OCI-LY3 (cell line): ENCODE measurements around the gene TTC32.
"Not testable (repeated sequence)": the region's sequence is repeated elsewhere in the genome, so short reads cannot be mapped to it uniquely, and the experiment has no call there.

Experiments
- H2AFZ ChIP-seq: fragments of 200-600, 300-600 bp; shearing (Covaris generic); 2 replicates; pipeline ENCODE4 v1.6.0; 2014; ENCODE audit warnings: antibody characterized with exemption, low read depth, low read length
- H3K27ac ChIP-seq: fragments of 200-600, 300-600 bp; sonication (generic); 2 replicates; pipeline ENCODE4 v1.5.1; 2014; ENCODE audit warnings: mild to moderate bottlenecking, low read length, moderate library complexity, mixed read lengths
- H3K27me3 ChIP-seq: fragments of 200-600, 300-600 bp; sonication (generic); 2 replicates; pipeline ENCODE4 v1.6.1; 2014; ENCODE audit warnings: low read depth, low read length, mixed read lengths
- H3K36me3 ChIP-seq: fragments of 200-600, 300-600 bp; sonication (generic); replicated peaks from 2 replicates; pipeline ENCODE3; 2014; ENCODE audit warnings: low read depth, low read length, mixed read lengths
- H3K4me1 ChIP-seq: fragments of 300-600, 200-600 bp; sonication (generic); 2 replicates; pipeline ENCODE4 v1.6.1; 2014; ENCODE audit warnings: low read length, mixed read lengths
- H3K4me2 ChIP-seq: fragments of 200-600, 300-600 bp; sonication (generic); 2 replicates; pipeline ENCODE4 v1.6.1; 2014; ENCODE audit warnings: low read length, mixed read lengths
- H3K4me3 ChIP-seq: fragments of 300-600, 200-600 bp; sonication (generic); 2 replicates; pipeline ENCODE4 v1.5.1; 2014; ENCODE audit warnings: antibody characterized with exemption, mild to moderate bottlenecking, low read length, moderate library complexity
- H3K79me2 ChIP-seq: fragments of 300-600, 200-600 bp; shearing (Covaris generic); 2 replicates; pipeline ENCODE4 v1.6.1; 2014; ENCODE audit warnings: mild to moderate bottlenecking, low read length, mixed read lengths
- H3K9ac ChIP-seq: fragments of 300-600, 200-600 bp; shearing (Covaris generic); 2 replicates; pipeline ENCODE4 v1.6.0; 2014; ENCODE audit warnings: mild to moderate bottlenecking, low read length, moderate library complexity
- H3K9me3 ChIP-seq: fragments of 200-600, 300-600 bp; shearing (Covaris generic); 2 replicates; pipeline ENCODE4 v1.6.1; 2014; ENCODE audit warnings: low read length, mixed read lengths; ENCODE audit not compliant: insufficient read depth
- H4K20me1 ChIP-seq: fragments of 200-600, 300-600 bp; sonication (generic); 2 replicates; pipeline ENCODE4 v1.6.1; 2016; ENCODE audit warnings: low read length, mixed read lengths; ENCODE audit not compliant: insufficient read depth
- EZH2phosphoT487 ChIP-seq: fragments of 200-600 bp; shearing (Covaris generic); IDR thresholded peaks from 2 replicates; pipeline ENCODE4 v1.6.1; 2018; ENCODE audit warnings: antibody characterized with exemption, mixed run types, low read depth
- TF ChIP-seq, protein P1 (sequence below): fragments of 200-600, 300-600 bp; sonication (generic); IDR thresholded peaks from 2 replicates; pipeline ENCODE4 v1.5.1; 2014; ENCODE audit warnings: antibody characterized with exemption, low read length, low read depth

TTC32 gene

DNA sequence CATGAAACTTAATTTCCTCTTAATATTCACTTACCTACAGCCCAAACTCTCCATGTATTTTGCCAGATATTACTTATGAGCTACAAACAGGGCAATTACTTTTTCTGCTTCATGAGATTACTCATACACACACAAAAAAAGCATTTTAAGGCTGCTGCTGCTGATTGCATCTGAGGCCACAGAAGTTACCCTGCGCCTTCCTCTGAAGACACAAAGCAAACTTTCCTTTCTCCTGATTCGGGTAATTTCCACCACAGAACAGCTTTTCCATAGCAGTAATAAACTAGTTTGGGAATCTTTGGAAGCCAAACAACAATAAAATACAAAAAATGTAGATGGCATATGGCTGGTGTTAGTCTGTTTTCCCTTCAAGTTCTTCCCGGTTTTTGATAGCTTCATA is 6.2 kb downstream of the TTC32 start:
- Histone ChIP-seq H3K36me3 (peaks cover 16% of the 10 kb centered on the region), H3K79me2 (peaks cover 50% of the 10 kb centered on the region), H3K4me3 (no peak overlapping the region), H4K20me1 (peaks cover 26% of the 10 kb centered on the region), H3K9me3 (no peaks in the 10 kb centered on the region), H3K27me3 (no peaks in the 10 kb centered on the region), H3K9ac (no peak overlapping the region), H3K4me1 (peaks cover 39% of the 10 kb centered on the region), H3K4me2 (no peak overlapping the region), H2AFZ (no peak overlapping the region), H3K27ac (no peak overlapping the region)
- TF ChIP-seq, protein P1, sequence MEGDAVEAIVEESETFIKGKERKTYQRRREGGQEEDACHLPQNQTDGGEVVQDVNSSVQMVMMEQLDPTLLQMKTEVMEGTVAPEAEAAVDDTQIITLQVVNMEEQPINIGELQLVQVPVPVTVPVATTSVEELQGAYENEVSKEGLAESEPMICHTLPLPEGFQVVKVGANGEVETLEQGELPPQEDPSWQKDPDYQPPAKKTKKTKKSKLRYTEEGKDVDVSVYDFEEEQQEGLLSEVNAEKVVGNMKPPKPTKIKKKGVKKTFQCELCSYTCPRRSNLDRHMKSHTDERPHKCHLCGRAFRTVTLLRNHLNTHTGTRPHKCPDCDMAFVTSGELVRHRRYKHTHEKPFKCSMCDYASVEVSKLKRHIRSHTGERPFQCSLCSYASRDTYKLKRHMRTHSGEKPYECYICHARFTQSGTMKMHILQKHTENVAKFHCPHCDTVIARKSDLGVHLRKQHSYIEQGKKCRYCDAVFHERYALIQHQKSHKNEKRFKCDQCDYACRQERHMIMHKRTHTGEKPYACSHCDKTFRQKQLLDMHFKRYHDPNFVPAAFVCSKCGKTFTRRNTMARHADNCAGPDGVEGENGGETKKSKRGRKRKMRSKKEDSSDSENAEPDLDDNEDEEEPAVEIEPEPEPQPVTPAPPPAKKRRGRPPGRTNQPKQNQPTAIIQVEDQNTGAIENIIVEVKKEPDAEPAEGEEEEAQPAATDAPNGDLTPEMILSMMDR = no peak
- TF ChIP-seq EZH2phosphoT487 = no peak

- Histone ChIP-seq H3K9ac (no peak overlapping the region), H3K36me3 (peaks cover 16% of the 10 kb centered on the region), H3K4me3 (no peak overlapping the region), H3K4me2 (no peak overlapping the region), H4K20me1 (peaks cover 18% of the 10 kb centered on the region), H3K27me3 (no peaks in the 10 kb centered on the region), H3K4me1 (peaks cover 33% of the 10 kb centered on the region), H2AFZ (no peak overlapping the region), H3K79me2 (peaks cover 39% of the 10 kb centered on the region), H3K27ac (no peak overlapping the region), H3K9me3 (no peaks in the 10 kb centered on the region)
- TF ChIP-seq, protein P1 = no peak
- TF ChIP-seq EZH2phosphoT487 = no peak
These were observed 7.5 kb downstream of the TTC32 start for GRCh38 chr2:19894134-19894792.

DNA sequence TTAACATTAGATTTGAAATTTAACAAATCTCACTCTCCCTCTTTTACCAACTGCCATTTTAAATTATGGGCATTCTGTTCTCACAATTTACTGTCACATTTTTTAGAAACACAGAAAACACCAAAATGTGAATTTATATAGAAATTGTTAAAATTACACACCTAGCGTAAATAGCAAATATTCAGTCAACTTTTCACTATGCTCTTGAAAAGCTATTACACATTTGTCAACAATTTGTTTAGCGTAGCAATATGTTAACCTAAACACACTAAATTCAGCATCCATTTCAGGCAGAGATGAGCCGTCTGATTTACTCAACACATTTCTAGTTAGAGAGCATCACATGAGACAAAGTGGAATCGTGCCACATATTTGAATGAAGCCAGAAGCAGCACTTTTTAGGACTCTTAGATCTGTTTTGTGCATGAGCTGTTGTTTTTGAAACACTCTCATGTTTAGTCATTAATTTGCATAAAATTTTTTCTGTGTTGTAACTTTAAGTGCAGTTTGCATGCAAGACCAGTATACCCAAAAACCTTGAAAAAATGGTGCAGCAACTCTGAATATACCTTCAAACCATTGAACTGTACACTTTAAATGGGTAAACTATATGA is 8.2 kb downstream of the TTC32 start:
- Histone ChIP-seq H3K79me2 (peaks cover 33% of the 10 kb centered on the region), H3K9ac (no peak overlapping the region), H3K4me1 (peaks cover 29% of the 10 kb centered on the region), H3K4me2 (no peak overlapping the region), H2AFZ (no peak overlapping the region), H3K4me3 (no peak overlapping the region), H3K36me3 (peaks cover 16% of the 10 kb centered on the region), H3K27me3 (no peaks in the 10 kb centered on the region), H4K20me1 (peaks cover 13% of the 10 kb centered on the region), H3K27ac (no peak overlapping the region), H3K9me3 (no peaks in the 10 kb centered on the region)
- TF ChIP-seq EZH2phosphoT487 = no peak
- TF ChIP-seq, protein P1 = no peak

GRCh38 chr2:19891971-19892370 is 9.8 kb downstream of the TTC32 start:
- not testable (repeated sequence) for H3K27ac ChIP-seq, H3K4me2 ChIP-seq, H3K9ac ChIP-seq, H4K20me1 ChIP-seq, H2AFZ ChIP-seq, H3K9me3 ChIP-seq, H3K27me3 ChIP-seq, H3K4me3 ChIP-seq
- H3K4me1 ChIP-seq = peaks cover 16% of the 10 kb centered on the region
- H3K36me3 ChIP-seq = peaks cover 16% of the 10 kb centered on the region
- peaks cover 17% of the 10 kb centered on the region for H3K79me2 ChIP-seq
